CD8-positive, alpha-beta memory T cell (primary cell): ENCODE data around the gene TRIM8. TPM values are rescaled to one million over a fixed set of nuclear protein-coding genes. Genes with fewer than 3 reads are reported as not detected.
"Not testable (repeated sequence)": the region's sequence is repeated elsewhere in the genome, so short reads cannot be mapped to it uniquely, and the experiment has no call there.

Source experiments
- CTCF ChIA-PET: fragments of 350-600 bp; sonication (Branson Sonifier 250); formaldehyde crosslinking; loops from one replicate; lab custom pipeline; 2021; ENCODE audit warnings: antibody characterized with exemption; lab: Charles Lee
- POLR2A ChIA-PET: fragments of 350-600 bp; sonication (Branson Sonifier 250); formaldehyde crosslinking; loops from one replicate; lab custom pipeline; 2021; ENCODE audit warnings: antibody characterized with exemption; lab: Charles Lee
- DNase-seq, 5 donors: peaks; one replicate each; pipeline versions ENCODE4 v3.0.0 to v3.0.0-alpha.2; 2020 to 2022; ENCODE audit warnings: mixed read lengths in 1 of 5
- H3K27ac ChIP-seq: one replicate; pipeline ENCODE4 v1.7.0; 2013; ENCODE audit warnings: low read depth, mild to moderate bottlenecking, low read length, moderate library complexity
- H3K27me3 ChIP-seq: 2 replicates; pipeline ENCODE4 v1.7.0; 2013; ENCODE audit warnings: low read length, mild to moderate bottlenecking; ENCODE audit not compliant: insufficient read depth, poor library complexity, severe bottlenecking
- H3K36me3 ChIP-seq: 2 replicates; pipeline ENCODE4 v1.7.0; 2013; ENCODE audit warnings: mild to moderate bottlenecking, low read length, moderate library complexity; ENCODE audit not compliant: insufficient read depth
- H3K4me1 ChIP-seq: 2 replicates; pipeline ENCODE4 v1.7.0; 2013; ENCODE audit warnings: mild to moderate bottlenecking, low read length, moderate library complexity; ENCODE audit not compliant: insufficient read depth
- H3K4me3 ChIP-seq: 2 replicates; pipeline ENCODE4 v1.7.0; 2013; ENCODE audit warnings: mild to moderate bottlenecking, low read length
- H3K9me3 ChIP-seq: 2 replicates; pipeline ENCODE4 v1.7.0; 2013; ENCODE audit warnings: mild to moderate bottlenecking, low read length
- H3K27ac Mint-ChIP-seq, 8 donors: one replicate each; pipeline ENCODE4 v1.8.0; 2020 to 2021; ENCODE audit warnings: mixed read lengths in 8 of 8, mild to moderate bottlenecking in 6 of 8, inconsistent platforms in 3 of 8, moderate library complexity in 3 of 8
- H3K27me3 Mint-ChIP-seq, 2 donors: one replicate each; pipeline ENCODE4 v1.8.0; 2020 to 2021; ENCODE audit warnings: mixed read lengths in 2 of 2, mild to moderate bottlenecking in 1 of 2, moderate library complexity in 1 of 2
- H3K36me3 Mint-ChIP-seq, 3 donors: one replicate each; pipeline ENCODE4 v1.8.0; 2020 to 2021; ENCODE audit warnings: mixed read lengths in 3 of 3, inconsistent platforms in 1 of 3, mild to moderate bottlenecking in 1 of 3
- H3K4me1 Mint-ChIP-seq, 3 donors: one replicate each; pipeline ENCODE4 v1.8.0; 2020 to 2021; ENCODE audit warnings: mixed read lengths in 3 of 3, inconsistent platforms in 1 of 3, mild to moderate bottlenecking in 1 of 3
- H3K4me3 Mint-ChIP-seq, 7 donors: one replicate each; pipeline ENCODE4 v1.8.0; 2020 to 2021; ENCODE audit warnings: mixed read lengths in 7 of 7, mild to moderate bottlenecking in 6 of 7, moderate library complexity in 4 of 7, inconsistent platforms in 2 of 7
- H3K9me3 Mint-ChIP-seq, 5 donors: one replicate each; pipeline ENCODE4 v1.8.0; 2020 to 2022; ENCODE audit warnings: mixed read lengths in 5 of 5, mild to moderate bottlenecking in 3 of 5, moderate library complexity in 2 of 5, inconsistent platforms in 1 of 5
- polyA plus RNA-seq: library from polyadenylated mRNA; unstranded; fragments of 300-500 nt; fragmentation: Illumina TruSeq; gene quantifications from one replicate; pipeline ENCODE4 v1.2.3, GENCODE V29; 2021
- total RNA-seq, 2 experiments: library from RNA; stranded (reverse); gene quantifications; one replicate each; pipeline ENCODE4 v1.2.3, GENCODE V29; 2021

TRIM8 gene
- total and polyA plus RNA-seq, 3 experiments from 2014 or later = 63.9 to 74.5 (median 72.0) TPM

GRCh38 chr10:102661658-102662028 lies 17.4 kb downstream of the TRIM8 start:
- Mint-ChIP-seq H3K27ac (peak overlapping the region; percentile 75 to 93 (median 82)), H3K36me3 (peaks cover 0 to 19% (median 2%) of the 10 kb centered on the region in 3 donors), H3K9me3 (no peaks in the 10 kb centered on the region), H3K4me1 (peaks cover 28 to 42% (median 34%) of the 10 kb centered on the region in 3 donors), H3K4me3 (peak overlapping the region; percentile 3 to 80 (median 71)), H3K27me3 (no peaks in the 10 kb centered on the region)
- Histone ChIP-seq H3K4me1 (peaks cover 34% of the 10 kb centered on the region), H3K36me3 (no peaks in the 10 kb centered on the region), H3K9me3 (no peaks in the 10 kb centered on the region), H3K27ac (no peak overlapping the region), H3K4me3 (peak overlapping the region; percentile 29), H3K27me3 (no peaks in the 10 kb centered on the region)
- ChIA-PET POLR2A (interaction anchor here (1.1 to 4.2 kb wide), 5 partner anchors 10 to 52 kb away, joined by 5 to 51 read pairs (median 11); partner anchors contain the start of genes ARL3, SFXN2 and TRIM8), CTCF (interaction anchor here (1.2 to 2.4 kb wide), 4 partner anchors 8 to 17 kb away, joined by 3 to 12 read pairs (median 8); partner anchors contain the start of gene TRIM8)
- no peak for DNase-seq

GRCh38 chr10:102665904-102666509 lies 21.7 kb downstream of the TRIM8 start:
- Mint-ChIP-seq H3K36me3 (no peaks in the 10 kb centered on the region), H3K27ac (peak overlapping the region in 2 of 8 donors; percentile 29 to 33), H3K9me3 (no peaks in the 10 kb centered on the region), H3K4me1 (peaks cover 16 to 28% (median 23%) of the 10 kb centered on the region in 3 donors), H3K4me3 (no peak overlapping the region), H3K27me3 (no peaks in the 10 kb centered on the region)
- POLR2A ChIA-PET = no interaction called here
- Histone ChIP-seq H3K4me1 (peaks cover 19% of the 10 kb centered on the region), H3K36me3 (no peaks in the 10 kb centered on the region), H3K4me3 (no peak overlapping the region), H3K27ac (no peak overlapping the region), H3K9me3 (no peaks in the 10 kb centered on the region), H3K27me3 (no peaks in the 10 kb centered on the region)
- CTCF ChIA-PET = interaction anchor here (0.7 to 1.1 kb wide), 4 partner anchors 10 to 20 kb away, joined by 3 to 5 read pairs (median 4); no protein-coding TSS in a partner anchor
- no peak for DNase-seq

DNA sequence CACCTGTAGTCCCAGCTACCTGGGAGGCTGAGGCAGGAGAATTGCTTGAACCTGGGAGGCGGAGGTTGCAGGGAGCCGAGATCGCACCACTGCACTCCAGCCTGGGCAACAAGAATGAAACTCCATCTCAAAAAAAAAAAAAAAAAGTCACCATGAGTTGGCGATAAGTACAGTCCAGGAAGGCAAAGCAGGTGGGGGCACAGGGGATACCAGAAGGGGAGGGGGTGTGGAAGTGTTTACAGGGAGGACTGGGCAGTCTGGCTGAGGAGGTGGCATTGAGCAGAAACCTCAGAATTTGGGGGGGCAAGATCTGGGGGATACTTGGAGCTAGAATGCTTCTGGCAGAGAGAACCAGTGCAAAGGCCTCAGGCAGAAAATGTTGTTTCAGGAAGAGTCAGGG lies 23.1 kb downstream of the TRIM8 start:
- not testable (repeated sequence) for H3K9me3 Mint-ChIP-seq
- peaks cover 9 to 19% (median 14%) of the 10 kb centered on the region in 3 donors for H3K4me1 Mint-ChIP-seq

GRCh38 chr10:102668326-102669107 lies 24.2 kb downstream of the TRIM8 start:
- Mint-ChIP-seq H3K9me3 (no peaks in the 10 kb centered on the region), H3K4me3 (no peak overlapping the region), H3K27me3 (no peaks in the 10 kb centered on the region), H3K4me1 (peaks cover 16 to 29% (median 18%) of the 10 kb centered on the region in 3 donors), H3K36me3 (no peaks in the 10 kb centered on the region), H3K27ac (peak overlapping the region in 6 of 8 donors; percentile 28 to 84 (median 54))
- Histone ChIP-seq H3K27me3 (no peaks in the 10 kb centered on the region), H3K27ac (no peak overlapping the region), H3K36me3 (no peaks in the 10 kb centered on the region), H3K9me3 (no peaks in the 10 kb centered on the region), H3K4me1 (peaks cover 14% of the 10 kb centered on the region), H3K4me3 (no peak overlapping the region)
- ChIA-PET CTCF (interaction anchor here (0.6 to 3.6 kb wide), 3 partner anchors 9 to 48 kb away, joined by 3 to 23 read pairs (median 8); partner anchors contain the start of gene TRIM8), POLR2A (interaction anchor here (1.4 kb wide), 1 partner anchor 10 kb away, joined by 3 read pairs; no protein-coding TSS in a partner anchor)
- peak in 1 of 5 donors; percentile 8 for DNase-seq

More for the DNA sequence above, 23.1 kb downstream of the TRIM8 start:
- H3K27ac ChIP-seq, CTCF ChIA-PET, H3K4me3 Mint-ChIP-seq, H3K4me1 ChIP-seq, H3K9me3 ChIP-seq, H3K4me3 ChIP-seq, H3K36me3 Mint-ChIP-seq, POLR2A ChIA-PET, H3K36me3 ChIP-seq, DNase-seq, H3K27me3 Mint-ChIP-seq, H3K27me3 ChIP-seq: not testable (repeated sequence)
- H3K27ac Mint-ChIP-seq = peak overlapping the region in 1 of 8 donors; percentile 26

GRCh38 chr10:102669206-102670064 lies 25.2 kb downstream of the TRIM8 start:
- no peaks in the 10 kb centered on the region for H3K27me3 ChIP-seq
- no peak overlapping the region for H3K4me3 ChIP-seq
- Mint-ChIP-seq H3K9me3 (no peaks in the 10 kb centered on the region), H3K27me3 (no peaks in the 10 kb centered on the region), H3K27ac (peak overlapping the region in 4 of 8 donors; percentile 39 to 84 (median 59)), H3K4me1 (peaks cover 24 to 39% (median 27%) of the 10 kb centered on the region in 3 donors), H3K36me3 (no peaks in the 10 kb centered on the region), H3K4me3 (no peak overlapping the region)
- no peaks in the 10 kb centered on the region for H3K9me3 ChIP-seq
- DNase-seq = peak in 1 of 5 donors; percentile 42
- peaks cover 21% of the 10 kb centered on the region for H3K4me1 ChIP-seq
- ChIA-PET POLR2A (interaction anchor here (0.9 to 1.7 kb wide), 3 partner anchors 11 to 45 kb away, joined by 3 to 20 read pairs (median 4); partner anchors contain the start of gene ARL3), CTCF (interaction anchor here (1.0 to 3.6 kb wide), 9 partner anchors 8 to 46 kb away, joined by 3 to 23 read pairs (median 7); partner anchors contain the start of genes ARL3, SFXN2 and TRIM8)
- H3K27ac ChIP-seq = no peak overlapping the region
- H3K36me3 ChIP-seq = no peaks in the 10 kb centered on the region

DNA sequence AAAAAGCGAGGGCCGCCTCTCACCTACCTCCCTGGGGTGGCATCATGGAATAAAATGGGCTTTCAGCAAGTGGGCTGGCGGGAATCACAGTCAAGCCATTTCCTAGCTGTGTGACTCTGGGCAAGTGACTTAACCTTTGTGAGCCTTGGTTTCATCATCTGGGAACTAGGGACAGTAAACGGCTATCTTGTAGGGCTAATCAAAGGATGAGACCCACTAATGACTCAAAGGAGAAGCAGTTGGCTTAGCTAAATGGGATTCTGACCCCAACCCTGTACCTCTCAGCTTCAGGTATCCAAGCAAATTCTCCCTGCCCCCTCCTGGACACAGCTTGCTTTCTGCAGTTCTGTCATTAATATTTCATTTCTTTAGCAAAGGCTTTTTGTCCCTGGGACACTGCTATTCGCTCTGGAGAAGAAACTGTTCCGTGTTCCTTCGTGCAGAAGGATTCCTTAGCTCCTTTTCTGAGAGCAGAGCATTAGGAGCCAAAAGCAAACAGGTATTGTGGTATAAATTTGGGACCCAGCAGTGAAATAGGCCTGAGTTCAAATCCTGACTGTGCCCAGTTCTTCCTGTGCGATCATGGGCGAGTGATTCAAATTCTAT lies 25.9 kb downstream of the TRIM8 start:
- Histone ChIP-seq H3K9me3 (no peaks in the 10 kb centered on the region), H3K4me3 (no peak overlapping the region), H3K27ac (no peak overlapping the region), H3K4me1 (peaks cover 28% of the 10 kb centered on the region), H3K27me3 (no peaks in the 10 kb centered on the region), H3K36me3 (no peaks in the 10 kb centered on the region)
- DNase-seq = peak in 1 of 5 donors; percentile 21
- no peaks in the 10 kb centered on the region for H3K36me3 Mint-ChIP-seq
- POLR2A ChIA-PET = interaction anchor here (0.5 to 2.0 kb wide), 6 partner anchors 9 to 71 kb away, joined by 3 to 20 read pairs (median 4); partner anchors contain the start of genes ARL3 and TRIM8
- H3K9me3 Mint-ChIP-seq = no peaks in the 10 kb centered on the region
- H3K27ac Mint-ChIP-seq = peak overlapping the region in 5 of 8 donors; percentile 39 to 55 (median 50)
- H3K27me3 Mint-ChIP-seq = no peaks in the 10 kb centered on the region
- H3K4me1 Mint-ChIP-seq = peaks cover 31 to 46% (median 35%) of the 10 kb centered on the region in 3 donors
- CTCF ChIA-PET = interaction anchor here (1.0 to 3.6 kb wide), 10 partner anchors 8 to 45 kb away, joined by 3 to 23 read pairs (median 6); partner anchors contain the start of genes ARL3, SFXN2 and TRIM8
- peak overlapping the region in 1 of 7 donors; percentile 9 for H3K4me3 Mint-ChIP-seq
